ENCODE measurements around the gene AIDA.

DNA sequence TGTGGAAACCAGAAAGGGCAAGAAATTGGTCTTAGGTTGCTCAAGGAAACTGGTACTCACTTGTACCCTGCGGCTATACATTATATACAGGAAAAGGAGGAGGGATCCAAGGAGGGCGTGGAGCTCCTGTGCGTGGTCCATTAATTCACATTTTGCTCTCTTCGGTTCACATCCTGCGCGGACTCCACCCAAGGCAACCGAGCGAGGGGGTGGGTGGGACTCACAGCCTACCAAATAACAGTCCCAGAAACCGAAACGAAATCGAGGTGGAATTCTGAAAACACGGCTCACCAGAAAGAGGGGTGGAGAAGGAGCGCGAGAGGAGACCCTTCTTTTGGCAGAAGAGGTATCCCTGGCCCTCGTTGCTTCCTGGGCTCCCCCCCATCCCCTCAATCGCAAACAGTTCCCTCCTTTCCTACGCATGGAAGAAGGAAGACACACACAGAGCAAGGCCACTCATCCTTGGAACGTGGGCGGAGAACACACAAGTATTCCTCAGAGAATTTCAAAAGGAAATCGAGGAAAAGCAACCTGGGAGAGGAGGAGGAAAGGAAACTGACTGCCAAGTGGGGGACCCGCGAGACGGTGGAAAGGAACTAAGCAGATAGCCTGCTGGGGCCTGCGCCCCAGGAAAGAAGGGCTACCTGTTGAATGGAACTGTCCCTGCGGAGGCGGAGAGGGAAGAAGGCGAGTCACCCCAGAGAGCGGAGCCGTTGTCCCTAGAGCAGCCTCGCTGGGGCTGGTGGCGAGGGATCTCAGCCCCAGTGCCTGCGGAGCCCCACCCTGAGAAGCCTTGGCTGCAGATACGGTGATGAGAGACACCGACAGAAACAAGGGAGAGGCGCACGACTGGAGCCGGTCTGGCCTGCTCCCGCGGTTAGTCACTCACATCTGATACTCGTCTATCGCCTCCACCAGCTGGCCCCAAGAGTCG, 705 bp downstream of the AIDA start:
- TF ChIP-seq, protein P1, sequence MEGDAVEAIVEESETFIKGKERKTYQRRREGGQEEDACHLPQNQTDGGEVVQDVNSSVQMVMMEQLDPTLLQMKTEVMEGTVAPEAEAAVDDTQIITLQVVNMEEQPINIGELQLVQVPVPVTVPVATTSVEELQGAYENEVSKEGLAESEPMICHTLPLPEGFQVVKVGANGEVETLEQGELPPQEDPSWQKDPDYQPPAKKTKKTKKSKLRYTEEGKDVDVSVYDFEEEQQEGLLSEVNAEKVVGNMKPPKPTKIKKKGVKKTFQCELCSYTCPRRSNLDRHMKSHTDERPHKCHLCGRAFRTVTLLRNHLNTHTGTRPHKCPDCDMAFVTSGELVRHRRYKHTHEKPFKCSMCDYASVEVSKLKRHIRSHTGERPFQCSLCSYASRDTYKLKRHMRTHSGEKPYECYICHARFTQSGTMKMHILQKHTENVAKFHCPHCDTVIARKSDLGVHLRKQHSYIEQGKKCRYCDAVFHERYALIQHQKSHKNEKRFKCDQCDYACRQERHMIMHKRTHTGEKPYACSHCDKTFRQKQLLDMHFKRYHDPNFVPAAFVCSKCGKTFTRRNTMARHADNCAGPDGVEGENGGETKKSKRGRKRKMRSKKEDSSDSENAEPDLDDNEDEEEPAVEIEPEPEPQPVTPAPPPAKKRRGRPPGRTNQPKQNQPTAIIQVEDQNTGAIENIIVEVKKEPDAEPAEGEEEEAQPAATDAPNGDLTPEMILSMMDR (IDR thresholded peaks at IDR 0.05; ENCODE audit: borderline replicate concordance, extremely low read depth, low read length, poor library complexity, severe bottlenecking) = no peak
- no peak for TF ChIP-seq EZH2 (IDR thresholded peaks at IDR 0.05; ENCODE audit: borderline replicate concordance, low read depth, low read length, severe bottlenecking)

All from DND-41 (cell line).